ENCODE data around the gene CCDC91.

- TF ChIP-seq, protein P1, sequence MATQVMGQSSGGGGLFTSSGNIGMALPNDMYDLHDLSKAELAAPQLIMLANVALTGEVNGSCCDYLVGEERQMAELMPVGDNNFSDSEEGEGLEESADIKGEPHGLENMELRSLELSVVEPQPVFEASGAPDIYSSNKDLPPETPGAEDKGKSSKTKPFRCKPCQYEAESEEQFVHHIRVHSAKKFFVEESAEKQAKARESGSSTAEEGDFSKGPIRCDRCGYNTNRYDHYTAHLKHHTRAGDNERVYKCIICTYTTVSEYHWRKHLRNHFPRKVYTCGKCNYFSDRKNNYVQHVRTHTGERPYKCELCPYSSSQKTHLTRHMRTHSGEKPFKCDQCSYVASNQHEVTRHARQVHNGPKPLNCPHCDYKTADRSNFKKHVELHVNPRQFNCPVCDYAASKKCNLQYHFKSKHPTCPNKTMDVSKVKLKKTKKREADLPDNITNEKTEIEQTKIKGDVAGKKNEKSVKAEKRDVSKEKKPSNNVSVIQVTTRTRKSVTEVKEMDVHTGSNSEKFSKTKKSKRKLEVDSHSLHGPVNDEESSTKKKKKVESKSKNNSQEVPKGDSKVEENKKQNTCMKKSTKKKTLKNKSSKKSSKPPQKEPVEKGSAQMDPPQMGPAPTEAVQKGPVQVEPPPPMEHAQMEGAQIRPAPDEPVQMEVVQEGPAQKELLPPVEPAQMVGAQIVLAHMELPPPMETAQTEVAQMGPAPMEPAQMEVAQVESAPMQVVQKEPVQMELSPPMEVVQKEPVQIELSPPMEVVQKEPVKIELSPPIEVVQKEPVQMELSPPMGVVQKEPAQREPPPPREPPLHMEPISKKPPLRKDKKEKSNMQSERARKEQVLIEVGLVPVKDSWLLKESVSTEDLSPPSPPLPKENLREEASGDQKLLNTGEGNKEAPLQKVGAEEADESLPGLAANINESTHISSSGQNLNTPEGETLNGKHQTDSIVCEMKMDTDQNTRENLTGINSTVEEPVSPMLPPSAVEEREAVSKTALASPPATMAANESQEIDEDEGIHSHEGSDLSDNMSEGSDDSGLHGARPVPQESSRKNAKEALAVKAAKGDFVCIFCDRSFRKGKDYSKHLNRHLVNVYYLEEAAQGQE (IDR thresholded peaks at IDR 0.05; ENCODE audit: insufficient read depth in 1 of 2, low read depth in 2 of 2, low read length in 2 of 2), result no peak
- no peak for TF ChIP-seq POLR2AphosphoS5 (IDR thresholded peaks at IDR 0.05; ENCODE audit: low read depth, low read length)
- TF ChIP-seq SIN3A (IDR thresholded peaks at IDR 0.05; ENCODE audit: borderline replicate concordance, insufficient read depth, low read length), result no peak
- TF ChIP-seq TAF1 (IDR thresholded peaks at IDR 0.05; ENCODE audit: borderline replicate concordance, insufficient read depth, low read length), result no peak
- TF ChIP-seq FOXP2 (optimal IDR thresholded peaks at IDR 0.05; ENCODE audit: borderline replicate concordance, extremely low read depth, extremely low read length, insufficient read depth), result no peak
These were observed 156.3 kb downstream of the CCDC91 start for GRCh38 chr12:28346567-28346966.

All from PFSK-1 (cell line).